OCI-LY1 (cell line): ENCODE measurements around the gene PNPLA8.

Experiments
- EZH2 ChIP-seq: fragments of 200-600 bp; sonication (generic), shearing (Covaris generic); IDR thresholded peaks from 2 replicates; pipeline ENCODE4 v1.8.0; 2017; ENCODE audit warnings: borderline replicate concordance, mixed run types, mild to moderate bottlenecking, antibody characterized with exemption, low read length, moderate library complexity, mixed read lengths
- TF ChIP-seq, protein P1 (sequence below): fragments of 200-600 bp; sonication (generic), shearing (Covaris generic); IDR thresholded peaks from 2 replicates; pipeline ENCODE4 v1.5.1; 2017; ENCODE audit warnings: mild to moderate bottlenecking, antibody characterized with exemption, low read length, moderate library complexity, mixed read lengths

DNA sequence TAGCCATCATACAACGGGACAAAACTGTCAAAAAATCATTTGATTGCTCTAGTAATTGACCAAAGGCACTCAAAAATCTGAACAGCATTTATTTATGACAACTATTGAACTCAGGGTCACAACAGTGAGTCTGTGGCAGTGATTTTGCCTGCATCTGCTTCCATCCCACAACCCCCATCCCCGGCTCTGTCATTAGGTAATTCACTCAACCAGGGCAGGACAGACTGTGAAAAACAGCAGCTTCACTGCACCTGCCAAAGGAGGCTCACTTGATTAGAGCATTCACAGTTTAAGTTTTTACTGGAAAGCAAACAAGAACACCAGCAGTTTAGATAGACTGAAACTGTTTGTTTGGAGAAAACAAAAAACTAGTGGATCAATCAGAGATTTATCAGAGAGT lies 91.9 kb downstream of the PNPLA8 start:
- TF ChIP-seq, protein P1, sequence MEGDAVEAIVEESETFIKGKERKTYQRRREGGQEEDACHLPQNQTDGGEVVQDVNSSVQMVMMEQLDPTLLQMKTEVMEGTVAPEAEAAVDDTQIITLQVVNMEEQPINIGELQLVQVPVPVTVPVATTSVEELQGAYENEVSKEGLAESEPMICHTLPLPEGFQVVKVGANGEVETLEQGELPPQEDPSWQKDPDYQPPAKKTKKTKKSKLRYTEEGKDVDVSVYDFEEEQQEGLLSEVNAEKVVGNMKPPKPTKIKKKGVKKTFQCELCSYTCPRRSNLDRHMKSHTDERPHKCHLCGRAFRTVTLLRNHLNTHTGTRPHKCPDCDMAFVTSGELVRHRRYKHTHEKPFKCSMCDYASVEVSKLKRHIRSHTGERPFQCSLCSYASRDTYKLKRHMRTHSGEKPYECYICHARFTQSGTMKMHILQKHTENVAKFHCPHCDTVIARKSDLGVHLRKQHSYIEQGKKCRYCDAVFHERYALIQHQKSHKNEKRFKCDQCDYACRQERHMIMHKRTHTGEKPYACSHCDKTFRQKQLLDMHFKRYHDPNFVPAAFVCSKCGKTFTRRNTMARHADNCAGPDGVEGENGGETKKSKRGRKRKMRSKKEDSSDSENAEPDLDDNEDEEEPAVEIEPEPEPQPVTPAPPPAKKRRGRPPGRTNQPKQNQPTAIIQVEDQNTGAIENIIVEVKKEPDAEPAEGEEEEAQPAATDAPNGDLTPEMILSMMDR: no peak
- TF ChIP-seq EZH2: no peak
